Kidney glomerular epithelial cell (primary cell): ENCODE data around the gene SCGB3A1.

Experiments used
- DNase-seq: peaks from one replicate; lab custom pipeline; 2025; lab: John Stamatoyannopoulos, UW

Gene SCGB3A1

DNA sequence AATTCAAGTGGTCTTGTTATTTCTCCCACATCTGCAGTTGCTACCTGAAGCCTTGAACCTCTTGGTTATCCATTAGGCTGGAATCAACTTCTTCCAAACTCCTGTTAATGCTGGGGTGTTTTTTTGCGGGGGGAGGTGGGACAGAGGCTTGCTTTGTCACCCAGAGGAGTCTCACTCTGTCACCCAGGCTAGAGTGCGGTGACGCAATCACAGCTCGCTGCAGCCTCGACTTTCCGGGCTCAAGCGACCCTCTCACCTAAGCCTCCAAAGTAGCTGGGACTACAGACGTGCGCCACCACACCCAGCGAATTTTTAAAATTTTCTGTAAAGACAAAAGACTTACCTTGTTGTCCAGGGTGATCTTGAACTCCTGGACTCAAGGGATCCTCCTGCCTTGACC, 4.4 kb downstream of the SCGB3A1 start:
- DNase-seq: no peak

DNA sequence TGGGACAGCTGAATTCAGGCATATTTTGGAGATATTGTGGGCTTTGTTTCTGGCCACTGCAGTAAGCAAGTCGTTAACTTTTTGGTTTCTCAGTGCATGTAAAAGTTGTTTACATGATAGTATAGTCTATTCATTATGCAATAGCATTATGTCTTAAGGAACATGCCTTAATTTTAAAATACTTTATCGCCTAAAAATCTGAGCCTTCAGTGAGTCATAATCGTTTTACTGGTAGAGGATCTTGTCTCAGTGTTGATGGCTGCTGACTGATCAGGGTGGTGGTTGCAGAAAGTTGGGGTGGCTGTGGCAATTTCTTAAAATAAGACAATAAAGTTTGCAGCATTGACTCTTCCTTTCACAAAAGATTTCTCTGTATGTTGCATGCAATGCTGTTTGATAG, 5.1 kb downstream of the SCGB3A1 start:
- no peak for DNase-seq

DNA sequence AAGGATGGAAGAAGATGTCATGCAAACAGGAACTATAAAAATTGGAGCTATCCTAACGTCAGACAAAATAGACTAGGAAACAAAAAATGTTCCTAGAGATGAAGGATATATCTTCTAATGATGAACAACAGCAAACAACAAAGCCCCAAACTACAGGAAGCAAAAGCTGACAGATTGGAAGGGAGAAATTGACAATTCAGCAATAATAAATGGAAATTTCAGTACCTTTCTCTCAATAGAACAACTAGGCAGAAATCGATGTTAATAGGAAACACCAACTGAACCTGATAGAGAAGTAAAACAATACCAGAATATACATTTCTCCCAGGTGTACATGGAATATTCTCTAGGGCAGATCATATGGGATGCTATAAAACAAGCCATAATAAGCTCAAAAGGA, 7.6 kb downstream of the SCGB3A1 start:
- DNase-seq: no peak

DNA sequence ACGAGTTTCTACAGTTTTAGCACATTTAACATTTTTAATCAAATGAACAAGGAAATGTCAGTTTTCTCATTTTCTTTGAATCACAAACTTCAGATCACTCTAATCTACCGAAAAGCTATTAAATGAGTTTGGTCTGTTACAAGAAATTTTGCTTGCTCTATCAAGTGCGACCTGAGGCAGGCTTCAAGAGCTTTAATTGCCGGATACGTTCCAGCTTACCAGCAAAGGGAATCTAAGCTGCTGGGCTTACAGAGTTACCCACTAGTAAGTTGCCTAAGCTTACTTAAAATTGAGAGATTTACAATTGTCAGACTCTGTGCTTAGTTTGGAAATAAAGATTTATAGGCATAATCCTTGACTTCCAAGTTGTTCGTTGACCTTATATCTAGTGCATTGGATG, 10.6 kb downstream of the SCGB3A1 start:
- DNase-seq: no peak

- no peak for DNase-seq
Measured at GRCh38 chr5:180575571-180575970, 15.7 kb downstream of the SCGB3A1 start.

GRCh38 chr5:180568914-180569313, 22.4 kb downstream of the SCGB3A1 start:
- no peak for DNase-seq

GRCh38 chr5:180563994-180564393, 27.3 kb downstream of the SCGB3A1 start:
- no peak for DNase-seq

DNA sequence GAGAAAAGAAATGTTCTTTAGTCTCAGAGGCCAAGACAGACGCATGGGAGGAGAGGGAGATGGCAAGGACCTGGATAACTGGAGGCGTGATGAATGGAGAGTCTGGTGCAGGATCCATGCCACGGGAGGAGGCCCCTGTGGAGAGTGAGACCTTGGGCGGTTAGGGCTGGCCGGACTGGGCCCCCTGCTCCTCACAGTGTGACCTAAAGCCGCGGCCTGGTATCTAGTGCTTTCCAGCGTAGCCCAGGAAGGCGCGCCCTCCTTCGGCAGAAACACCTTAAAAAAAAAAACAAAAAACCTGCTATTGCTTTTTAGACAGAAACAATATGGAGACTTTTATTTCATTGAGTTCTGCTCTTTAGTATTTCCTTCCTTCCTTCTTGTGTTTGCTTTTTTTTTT, 33.1 kb downstream of the SCGB3A1 start:
- DNase-seq: no peak

DNA sequence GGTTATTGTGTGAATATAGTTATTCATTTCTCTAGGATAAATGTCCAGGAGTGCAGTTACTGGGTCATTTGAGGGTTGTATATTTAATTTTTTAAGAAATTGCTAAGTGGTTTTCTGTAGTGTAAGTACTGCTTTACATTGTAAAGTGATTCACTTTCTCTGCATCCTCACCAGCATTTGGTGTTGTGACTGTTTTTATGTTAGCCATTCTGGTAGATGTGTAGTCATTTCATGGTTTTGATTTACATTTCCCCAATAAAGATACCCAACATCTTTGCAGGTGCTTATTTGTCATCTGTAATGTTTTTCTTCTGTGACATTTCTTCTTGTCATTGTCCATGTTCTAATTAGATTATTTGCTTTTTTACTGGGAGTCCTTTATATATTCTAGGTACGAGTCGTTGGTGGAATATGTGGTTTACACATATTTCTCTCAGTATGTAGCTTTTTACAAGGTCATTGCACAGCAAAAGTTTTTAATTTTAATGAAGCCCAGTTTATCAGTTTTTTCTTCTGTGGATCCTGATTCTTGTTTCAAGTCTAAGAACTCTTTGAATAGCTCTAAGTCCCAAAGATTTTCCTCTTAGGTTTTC, 34.0 kb downstream of the SCGB3A1 start:
- DNase-seq: no peak

DNA sequence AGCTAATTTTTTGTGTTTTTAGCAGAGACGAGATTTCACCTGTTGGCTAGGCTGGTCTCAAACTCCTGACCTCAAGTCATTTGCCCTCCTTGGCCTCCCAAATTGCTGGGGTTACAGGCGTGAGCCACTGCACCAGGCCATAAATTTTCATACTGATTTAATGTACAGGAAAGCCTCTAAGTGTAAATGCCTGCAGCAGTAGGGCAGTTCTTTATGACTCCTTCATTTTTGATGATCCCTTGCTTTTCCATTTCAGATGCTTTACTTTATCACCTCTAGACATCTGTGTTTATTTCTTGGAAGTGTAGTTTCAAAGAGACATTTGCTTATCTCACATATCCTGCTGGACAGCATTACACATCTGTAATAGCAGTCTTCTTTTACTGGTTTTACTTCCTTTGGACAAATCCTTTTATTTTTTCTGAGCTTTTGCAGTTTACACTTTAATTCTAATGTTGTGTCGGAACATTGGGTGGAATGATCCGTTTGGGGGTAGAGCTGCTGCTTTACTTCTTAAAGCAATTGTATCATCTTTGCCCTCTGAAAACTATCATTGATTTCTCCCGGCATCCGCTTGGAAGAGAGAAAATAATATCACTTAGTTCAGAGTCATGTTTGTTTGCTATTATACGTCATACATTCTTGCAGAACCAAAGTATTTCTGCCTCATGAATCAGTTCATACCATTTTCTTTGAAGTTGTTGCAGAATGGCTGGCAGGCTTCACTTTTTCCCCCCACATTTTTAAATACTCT, 36.0 kb downstream of the SCGB3A1 start:
- DNase-seq: no peak

DNA sequence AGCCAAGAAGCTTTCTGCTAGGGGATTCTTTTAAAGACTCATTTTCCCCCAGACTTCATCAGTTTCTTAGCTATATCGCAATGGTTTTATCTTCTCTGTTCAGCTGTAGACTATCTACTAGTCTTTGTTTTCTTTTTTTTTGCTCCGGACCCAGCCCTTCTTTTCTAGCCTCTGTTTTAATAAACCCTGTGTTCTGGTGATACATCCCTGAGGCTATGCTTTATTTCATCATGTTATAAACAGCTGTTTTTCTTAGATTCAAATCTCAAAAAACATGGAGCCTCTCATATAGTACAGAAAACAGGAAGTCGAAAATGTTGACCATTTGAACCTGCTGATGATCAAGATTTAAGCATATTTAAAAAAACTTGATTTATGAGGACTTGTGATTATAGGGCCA, 37.8 kb downstream of the SCGB3A1 start:
- no peak for DNase-seq

GRCh38 chr5:180548563-180548962, 42.7 kb downstream of the SCGB3A1 start:
- no peak for DNase-seq

- DNase-seq: no peak
Measured at GRCh38 chr5:180545248-180545647, 46.1 kb downstream of the SCGB3A1 start.

DNA sequence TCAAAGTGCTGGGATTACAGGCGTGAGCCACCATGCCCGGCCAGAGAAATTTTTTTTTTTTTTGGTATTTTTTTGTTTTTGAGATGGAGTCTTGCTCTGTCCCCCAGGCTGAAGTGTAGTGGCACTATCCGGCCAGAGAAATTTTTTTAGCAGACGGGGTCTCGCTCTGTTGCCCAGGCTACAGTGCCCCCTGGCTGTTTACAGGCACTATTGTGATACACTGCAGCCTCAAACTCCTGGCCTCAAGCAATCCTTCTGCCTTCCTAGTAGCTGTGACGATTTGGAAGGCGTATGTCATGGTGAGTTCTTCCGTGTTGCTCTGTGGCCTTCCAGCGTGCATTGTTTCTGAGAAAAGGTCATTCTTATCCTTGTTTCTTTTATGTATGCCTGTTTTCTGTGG, 49.6 kb downstream of the SCGB3A1 start:
- DNase-seq: no peak
